Loucy (cell line): ENCODE measurements around the gene ERC1.

Experiments
- H2AFZ ChIP-seq: fragments of 200-600 bp; sonication (generic); 2 replicates; pipeline ENCODE4 v1.6.0; 2016; ENCODE audit warnings: antibody characterized with exemption, mild to moderate bottlenecking, low read length, moderate library complexity
- H3F3A ChIP-seq: fragments of 200-600 bp; 2 replicates; pipeline ENCODE4 v1.6.0; 2016; ENCODE audit warnings: antibody characterized with exemption, low read depth, mild to moderate bottlenecking
- H3K27me3 ChIP-seq: fragments of 200-600 bp; sonication (generic); 2 replicates; pipeline ENCODE4 v1.6.1; 2014; ENCODE audit warnings: low read length, mild to moderate bottlenecking; ENCODE audit not compliant: insufficient read depth, poor library complexity, severe bottlenecking
- H3K36me3 ChIP-seq: fragments of 200-600 bp; sonication (generic); 2 replicates; pipeline ENCODE4 v1.6.1; 2016; ENCODE audit warnings: low read length; ENCODE audit not compliant: insufficient read depth
- H3K4me1 ChIP-seq: fragments of 200-600 bp; sonication (generic); 2 replicates; pipeline ENCODE4 v1.5.1; 2014; ENCODE audit warnings: low read length, mild to moderate bottlenecking; ENCODE audit not compliant: insufficient read depth, poor library complexity, severe bottlenecking
- H3K4me2 ChIP-seq: fragments of 200-600 bp; sonication (generic); 2 replicates; pipeline ENCODE4 v1.6.0; 2014; ENCODE audit warnings: antibody characterized with exemption, low read length, low read depth, mild to moderate bottlenecking; ENCODE audit not compliant: poor library complexity, severe bottlenecking
- H3K4me3 ChIP-seq: fragments of 200-600 bp; sonication (generic); 2 replicates; pipeline ENCODE4 v1.5.1; 2014; ENCODE audit warnings: low read length, mild to moderate bottlenecking, mixed read lengths; ENCODE audit not compliant: poor library complexity, severe bottlenecking
- H3K79me2 ChIP-seq: fragments of 200-600 bp; sonication (generic); 2 replicates; pipeline ENCODE4 v1.6.1; 2014; ENCODE audit warnings: low read length; ENCODE audit not compliant: insufficient read depth
- H3K9ac ChIP-seq: fragments of 200-600 bp; sonication (generic); 2 replicates; pipeline ENCODE4 v1.6.0; 2014; ENCODE audit warnings: mild to moderate bottlenecking, low read depth, low read length, moderate library complexity; ENCODE audit not compliant: poor library complexity, severe bottlenecking
- H3K9me2 ChIP-seq: fragments of 200-600 bp; sonication (generic); replicated peaks from 2 replicates; pipeline ENCODE4 v1.6.1; 2016; ENCODE audit warnings: low read depth, low read length, mixed read lengths
- H3K9me3 ChIP-seq: fragments of 200-600 bp; sonication (generic); 2 replicates; pipeline ENCODE4 v1.6.1; 2014; ENCODE audit warnings: mild to moderate bottlenecking, antibody characterized with exemption, low read length, low read depth; ENCODE audit not compliant: insufficient read depth
- H4K20me1 ChIP-seq: fragments of 200-600 bp; sonication (generic); 2 replicates; pipeline ENCODE4 v1.6.0; 2014; ENCODE audit warnings: antibody characterized with exemption, low read length, mild to moderate bottlenecking; ENCODE audit not compliant: insufficient read depth, poor library complexity, severe bottlenecking
- CTCF ChIP-seq: fragments of 200-600 bp; sonication (generic); conservative IDR thresholded peaks from 2 replicates; pipeline ENCODE4 v1.5.1; 2014; ENCODE audit warnings: mild to moderate bottlenecking, antibody characterized with exemption, low read length
- EZH2phosphoT487 ChIP-seq: fragments of 200-600 bp; IDR thresholded peaks from 2 replicates; pipeline ENCODE4 v1.6.1; 2018; ENCODE audit warnings: antibody characterized with exemption, mild to moderate bottlenecking, moderate library complexity, borderline replicate concordance

ERC1 gene

DNA sequence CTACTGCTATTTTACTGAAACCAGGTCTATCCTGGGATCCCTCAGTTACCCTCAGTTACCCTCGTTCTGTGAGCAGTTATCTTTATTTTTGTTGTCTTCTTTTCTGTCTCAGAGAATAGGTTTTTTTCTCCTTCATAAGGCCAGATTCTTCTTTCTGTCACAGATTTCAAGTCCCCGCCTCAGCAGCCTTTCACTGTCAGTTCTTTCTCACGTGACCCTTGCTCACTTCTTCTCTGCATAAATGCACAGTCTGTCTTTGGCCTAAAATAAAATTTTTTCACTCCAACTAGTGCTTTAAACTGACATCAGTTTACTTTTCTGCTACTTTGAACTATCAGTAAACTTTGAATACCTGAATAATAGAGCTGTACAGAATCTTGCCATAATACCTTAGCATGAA lies 299.7 kb downstream of the ERC1 start:
- no peaks in the 10 kb centered on the region for H3F3A ChIP-seq
- no peak overlapping the region for H3K4me3 ChIP-seq
- no peak overlapping the region for H2AFZ ChIP-seq
- H3K4me2 ChIP-seq: no peak overlapping the region
- TF ChIP-seq EZH2phosphoT487 (no peak), CTCF (no peak)
- H3K36me3 ChIP-seq: peaks cover 6% of the 10 kb centered on the region; the same call in 1 of the 2 replicates
- no peaks in the 10 kb centered on the region for H3K9me2 ChIP-seq
- H3K9ac ChIP-seq: no peak overlapping the region
- H3K9me3 ChIP-seq: no peaks in the 10 kb centered on the region
- H3K79me2 ChIP-seq: no peaks in the 10 kb centered on the region
- H3K4me1 ChIP-seq: no peaks in the 10 kb centered on the region
- no peaks in the 10 kb centered on the region for H4K20me1 ChIP-seq
- no peaks in the 10 kb centered on the region for H3K27me3 ChIP-seq

- peaks cover 6% of the 10 kb centered on the region; the same call in 1 of the 2 replicates for H3K36me3 ChIP-seq
Measured at GRCh38 chr12:1291601-1292332, 300.7 kb downstream of the ERC1 start.

GRCh38 chr12:1293901-1294300 lies 302.9 kb downstream of the ERC1 start:
- H3K4me1 ChIP-seq: no peaks in the 10 kb centered on the region
- no peak overlapping the region for H3K9ac ChIP-seq
- no peak overlapping the region for H3K4me3 ChIP-seq
- H3K9me3 ChIP-seq: no peaks in the 10 kb centered on the region
- H4K20me1 ChIP-seq: no peaks in the 10 kb centered on the region
- no peaks in the 10 kb centered on the region for H3K9me2 ChIP-seq
- no peaks in the 10 kb centered on the region for H3K79me2 ChIP-seq
- no peak overlapping the region for H2AFZ ChIP-seq
- peaks cover 9% of the 10 kb centered on the region; the same call in 1 of the 2 replicates for H3K36me3 ChIP-seq
- no peaks in the 10 kb centered on the region for H3K27me3 ChIP-seq
- H3F3A ChIP-seq: no peaks in the 10 kb centered on the region
- no peak overlapping the region for H3K4me2 ChIP-seq
- TF ChIP-seq CTCF (no peak), EZH2phosphoT487 (no peak)

More at GRCh38 chr12:1291601-1292332, 300.7 kb downstream of the ERC1 start:
- Histone ChIP-seq H3K27me3 (no peaks in the 10 kb centered on the region), H4K20me1 (no peaks in the 10 kb centered on the region), H2AFZ (no peak overlapping the region), H3K4me3 (no peak overlapping the region), H3K79me2 (no peaks in the 10 kb centered on the region), H3K4me1 (no peaks in the 10 kb centered on the region), H3K9me2 (no peaks in the 10 kb centered on the region), H3F3A (no peaks in the 10 kb centered on the region), H3K4me2 (no peak overlapping the region), H3K9me3 (no peaks in the 10 kb centered on the region), H3K9ac (no peak overlapping the region)
- TF ChIP-seq CTCF (no peak), EZH2phosphoT487 (no peak)
